GM15510 (cell line): Measurements from ENCODE around the gene MKS1.

ENCODE experiments used
- POLR2A ChIP-seq: IDR thresholded peaks from 3 replicates; pipeline ENCODE4 v1.6.1; 2011; ENCODE audit warnings: borderline replicate concordance; ENCODE audit not compliant: insufficient read length; ENCODE audit errors: extremely low read depth

MKS1 gene

GRCh38 chr17:58219007-58219788 lies at the start of gene MKS1:
Gene MKS1, minus strand, starts transcription at chr17:58219255. Its CDS starts 25 bp downstream, at chr17:58219230.
- peak; percentile 81 for TF ChIP-seq POLR2A

DNA sequence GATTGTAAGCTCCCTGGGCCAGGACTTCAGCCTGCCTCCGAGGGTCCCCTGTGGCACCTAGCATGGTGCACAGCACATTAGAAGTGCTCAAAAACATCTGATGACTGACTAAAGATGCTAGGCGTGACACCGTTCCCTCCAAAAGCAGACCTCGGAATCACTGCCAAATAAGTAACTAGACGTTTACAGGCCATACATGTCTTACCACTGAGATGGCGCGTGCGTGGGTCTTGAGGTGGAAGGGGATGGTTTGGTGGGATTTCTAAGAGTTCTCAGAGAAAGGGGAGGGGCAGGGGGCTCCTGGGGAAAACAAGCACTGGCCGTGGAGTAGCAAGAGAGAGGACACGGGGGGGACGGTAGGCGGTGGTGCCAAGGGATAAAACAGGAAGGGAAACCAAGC lies 49.3 kb upstream of the MKS1 start:
- TF ChIP-seq POLR2A = no peak

- no peak for TF ChIP-seq POLR2A
Observed at GRCh38 chr17:58267347-58268324, 48.6 kb upstream of the MKS1 start.

DNA sequence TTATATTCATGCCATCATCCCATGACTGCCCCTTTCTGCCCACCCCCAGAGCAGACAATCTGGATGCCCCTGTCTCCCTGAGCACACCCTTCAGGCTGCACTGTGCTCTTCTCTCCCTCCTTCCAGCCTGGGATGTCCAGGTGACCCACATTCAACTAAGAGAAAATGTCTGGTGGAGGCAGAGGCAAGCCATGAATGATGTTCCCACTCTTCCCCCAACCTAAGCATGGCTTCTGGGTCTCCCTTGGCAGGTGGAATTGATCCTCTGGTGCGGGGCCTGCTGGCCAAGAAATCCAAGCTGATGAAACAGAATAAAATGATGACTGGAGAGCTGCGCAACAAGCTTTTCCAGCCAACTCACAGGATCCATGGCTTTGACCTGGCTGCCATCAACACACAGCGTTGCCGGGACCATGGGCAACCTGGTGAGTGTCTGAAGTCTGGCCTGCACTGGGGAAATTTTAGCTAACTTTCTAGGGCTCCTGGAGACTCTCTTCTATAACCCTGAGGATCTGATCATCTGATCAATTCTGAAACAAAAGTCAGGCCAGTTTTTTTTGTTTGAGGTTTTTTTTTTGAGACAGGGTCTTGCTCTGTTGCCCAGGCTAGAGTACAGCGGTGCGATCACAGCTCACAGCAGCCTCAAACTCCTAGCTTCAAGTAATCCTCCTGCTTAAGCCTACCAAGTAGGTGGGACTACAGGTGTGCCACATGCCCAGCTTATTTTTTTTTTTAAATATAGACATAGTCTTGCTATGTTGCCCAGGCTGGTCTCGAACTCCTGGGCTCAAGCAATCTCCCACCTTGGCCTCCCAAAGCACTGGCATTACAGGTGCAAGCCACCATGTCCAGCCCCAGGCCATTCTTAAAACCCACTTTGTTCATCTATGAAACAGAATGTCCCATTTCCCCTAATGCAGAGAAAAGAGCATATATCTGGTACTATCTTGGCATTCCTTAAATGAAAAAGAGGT lies 47.1 kb upstream of the MKS1 start:
- TF ChIP-seq POLR2A = no peak

- TF ChIP-seq POLR2A = no peak
Observed at GRCh38 chr17:58265271-58265670, 46.2 kb upstream of the MKS1 start.

DNA sequence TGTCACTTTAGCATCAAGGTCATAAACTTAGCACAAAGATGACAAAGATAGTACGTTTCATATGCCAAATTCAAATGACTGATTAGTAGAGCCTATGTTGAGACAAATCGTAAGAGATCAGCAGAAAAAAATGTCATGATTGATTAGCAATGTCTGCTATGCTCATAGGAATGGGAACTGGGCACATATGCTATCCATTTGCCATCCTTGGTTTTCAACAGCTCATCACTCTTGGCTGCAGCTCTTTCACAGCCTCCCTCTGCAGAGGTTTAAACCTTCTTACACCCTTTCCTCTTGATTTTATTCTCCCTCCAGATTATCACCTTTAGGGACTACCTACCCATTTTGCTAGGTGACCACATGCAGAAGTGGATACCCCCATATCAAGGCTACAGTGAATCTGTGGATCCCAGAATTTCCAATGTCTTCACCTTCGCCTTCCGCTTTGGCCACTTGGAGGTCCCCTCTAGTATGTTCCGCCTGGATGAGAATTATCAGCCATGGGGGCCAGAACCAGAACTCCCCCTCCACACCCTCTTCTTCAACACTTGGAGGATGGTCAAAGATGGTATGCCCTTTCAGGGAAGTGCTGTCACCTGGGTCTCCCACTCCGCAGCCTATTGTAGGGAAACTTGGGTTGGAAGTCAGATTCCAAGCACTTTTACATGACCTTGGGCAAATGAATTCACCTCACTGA lies 45.5 kb upstream of the MKS1 start:
- no peak for TF ChIP-seq POLR2A

- no peak for TF ChIP-seq POLR2A
Observed at GRCh38 chr17:58263773-58264172, 44.7 kb upstream of the MKS1 start.

DNA sequence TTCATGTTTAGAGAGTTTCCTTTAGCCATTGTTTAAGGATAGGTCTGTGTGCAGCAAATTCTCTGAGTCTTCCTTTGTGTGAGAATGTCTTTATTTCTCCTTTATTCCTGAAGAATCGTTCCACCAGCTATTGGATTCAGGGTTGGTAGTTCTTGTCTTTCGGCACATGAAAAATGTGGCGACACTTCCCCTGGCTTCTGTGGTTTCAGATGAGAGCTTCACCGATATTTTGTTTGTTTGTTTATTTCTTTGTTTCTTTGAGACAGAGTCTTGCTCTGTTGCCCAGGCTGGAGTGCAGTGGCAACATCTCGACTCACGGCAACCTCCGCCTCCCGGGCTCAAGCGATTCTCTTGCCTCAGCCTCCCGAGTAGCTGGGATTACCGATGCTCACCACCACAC lies 43.1 kb upstream of the MKS1 start:
- no peak for TF ChIP-seq POLR2A

GRCh38 chr17:58254803-58255202 lies 35.7 kb upstream of the MKS1 start:
- no peak for TF ChIP-seq POLR2A

DNA sequence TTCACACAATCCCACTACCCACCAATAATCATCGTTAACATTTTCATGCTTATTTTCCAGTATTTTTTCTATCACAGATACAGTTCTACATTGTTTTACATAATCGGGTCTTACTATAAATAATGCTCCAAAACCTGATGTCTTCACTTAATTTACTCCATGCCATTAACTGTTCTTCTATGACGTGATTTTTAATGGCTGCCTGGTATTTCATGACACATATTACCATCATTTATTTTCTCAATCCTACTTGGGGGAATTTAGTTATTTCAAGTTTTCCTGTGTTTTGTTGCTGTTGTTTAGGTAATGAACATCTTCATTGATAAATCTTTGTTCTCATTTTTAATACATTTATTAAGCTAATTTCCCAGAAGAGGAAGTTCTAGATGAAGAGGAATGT lies 34.0 kb upstream of the MKS1 start:
- TF ChIP-seq POLR2A = no peak

DNA sequence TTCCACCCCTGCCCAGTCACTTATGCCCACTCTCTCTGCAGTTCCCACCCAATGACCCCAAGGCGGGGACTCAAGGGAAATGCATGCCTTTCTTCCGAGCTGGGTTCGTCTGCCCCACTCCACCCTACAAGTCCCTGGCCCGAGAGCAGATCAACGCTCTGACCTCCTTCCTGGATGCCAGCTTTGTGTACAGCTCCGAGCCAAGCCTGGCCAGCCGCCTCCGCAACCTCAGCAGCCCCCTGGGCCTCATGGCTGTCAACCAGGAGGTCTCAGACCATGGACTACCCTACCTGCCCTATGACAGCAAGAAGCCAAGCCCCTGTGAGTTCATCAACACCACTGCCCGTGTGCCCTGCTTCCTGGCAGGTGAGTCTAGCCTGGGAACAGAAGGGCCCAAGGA lies 33.1 kb upstream of the MKS1 start:
- TF ChIP-seq POLR2A = no peak

DNA sequence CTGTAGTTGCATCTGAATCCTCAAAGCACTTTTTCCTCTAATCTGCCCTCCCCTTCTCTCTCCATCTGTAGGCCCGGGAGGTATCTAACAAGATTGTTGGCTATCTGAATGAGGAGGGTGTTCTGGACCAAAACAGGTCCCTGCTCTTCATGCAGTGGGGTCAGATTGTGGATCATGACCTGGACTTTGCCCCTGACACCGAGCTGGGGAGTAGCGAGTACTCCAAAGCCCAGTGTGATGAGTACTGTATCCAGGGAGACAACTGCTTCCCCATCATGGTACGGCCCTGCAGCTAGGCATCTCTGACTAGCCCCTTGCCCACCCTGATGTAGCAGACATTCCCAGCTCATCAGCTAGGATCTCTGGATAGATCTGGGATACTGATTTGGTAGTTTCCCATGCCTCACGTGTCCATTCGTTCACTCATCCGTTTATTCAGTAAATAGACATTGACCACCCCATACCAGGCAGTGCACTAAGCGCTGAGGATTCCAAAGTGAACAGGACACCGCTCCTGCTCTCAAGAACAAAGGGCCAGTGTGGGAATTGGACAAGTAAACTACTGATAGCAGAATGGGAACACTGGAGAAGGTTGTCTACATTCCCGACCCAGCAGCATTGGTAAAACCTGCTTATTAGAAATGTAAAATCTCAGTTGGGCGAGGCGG lies 31.4 kb upstream of the MKS1 start:
- no peak for TF ChIP-seq POLR2A
